Gastrocnemius medialis (tissue), 4 donors: ENCODE data around the gene LAMP1.

Source experiments
- CTCF ChIP-seq, 5 experiments: fragments of 450-650 bp in 3 of 5; fragments of 200-600 bp in 2 of 5; sonication (generic) in 2 of 5; IDR thresholded peaks in 4 of 5; conservative IDR thresholded peaks in 1 of 5; 1 replicate in 4 of 5; 2 replicates in 1 of 5; pipeline ENCODE4 v1.5.1; 2016 to 2019; ENCODE audit warnings: antibody characterized with exemption in 5 of 5, mild to moderate bottlenecking in 3 of 5, moderate library complexity in 3 of 5
- POLR2A ChIP-seq, 2 donors: fragments of 450-650 bp; IDR thresholded peaks; one replicate each; pipeline ENCODE4 v1.6.1; 2017; ENCODE audit warnings: antibody characterized with exemption in 2 of 2, mild to moderate bottlenecking in 2 of 2, moderate library complexity in 2 of 2

GRCh38 chr13:113367020-113367560 is 70.1 kb downstream of the LAMP1 start:
- TF ChIP-seq CTCF (IDR thresholded peaks at IDR 0.05 in 4 of 5, conservative IDR thresholded peaks at IDR 0.05 in 1 of 5), result no peak
- TF ChIP-seq POLR2A (IDR thresholded peaks at IDR 0.05), result no peak
